ENCODE data around the gene ENOSF1. TPM values are rescaled to one million over a fixed set of nuclear protein-coding genes. Genes with fewer than 3 reads are reported as not detected.
A peak's percentile ranks its signal among the peaks of the same experiment; 100 is the strongest.

The ENOSF1 gene
- total and polyA plus RNA-seq, 2 donors (not counting 1 experiment from before 2014, with no cell fraction given), result 8.0 to 34.8 TPM

DNA sequence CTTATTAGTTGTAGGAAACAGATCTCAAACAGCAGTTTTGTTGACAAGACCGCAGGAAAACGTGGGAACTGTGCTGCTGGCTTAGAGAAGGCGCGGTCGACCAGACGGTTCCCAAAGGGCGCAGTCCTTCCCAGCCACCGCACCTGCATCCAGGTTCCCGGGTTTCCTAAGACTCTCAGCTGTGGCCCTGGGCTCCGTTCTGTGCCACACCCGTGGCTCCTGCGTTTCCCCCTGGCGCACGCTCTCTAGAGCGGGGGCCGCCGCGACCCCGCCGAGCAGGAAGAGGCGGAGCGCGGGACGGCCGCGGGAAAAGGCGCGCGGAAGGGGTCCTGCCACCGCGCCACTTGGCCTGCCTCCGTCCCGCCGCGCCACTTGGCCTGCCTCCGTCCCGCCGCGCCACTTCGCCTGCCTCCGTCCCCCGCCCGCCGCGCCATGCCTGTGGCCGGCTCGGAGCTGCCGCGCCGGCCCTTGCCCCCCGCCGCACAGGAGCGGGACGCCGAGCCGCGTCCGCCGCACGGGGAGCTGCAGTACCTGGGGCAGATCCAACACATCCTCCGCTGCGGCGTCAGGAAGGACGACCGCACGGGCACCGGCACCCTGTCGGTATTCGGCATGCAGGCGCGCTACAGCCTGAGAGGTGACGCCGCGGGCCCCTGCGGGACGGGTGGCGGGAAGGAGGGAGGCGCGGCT lies 55.0 kb downstream of the ENOSF1 start, which contains the start of gene TYMS:
Gene TYMS, plus strand, starts transcription at position 343 of the 690 bp plus-strand sequence. Its CDS starts 90 bp downstream, at position 433.
- ChIA-PET CTCF (no interaction called here), POLR2A (interaction anchor here (0.6 kb wide), 1 partner anchor 8 kb away, joined by 5 read pairs; no protein-coding TSS in a partner anchor)
- H3K27me3 ChIP-seq (replicated peaks in 1 of 4; ENCODE audit: control extremely low read depth in 1 of 4, control insufficient read depth in 3 of 4, insufficient read depth in 4 of 4, low read length in 3 of 4), result peaks cover 0 to 29% (median 2%) of the 10 kb centered on the region in 4 experiments
- no peaks in the 10 kb centered on the region for H3K9me3 Mint-ChIP-seq (ENCODE audit: insufficient read depth)
- H3K36me3 ChIP-seq (replicated peaks in 1 of 2; ENCODE audit: control extremely low read depth in 1 of 2, control insufficient read depth in 1 of 2, extremely low read depth in 1 of 2, insufficient read depth in 2 of 2, low read length in 1 of 2), result no peaks in the 10 kb centered on the region
- intact Hi-C loops (cut with micrococcal nuclease), result no loop called here
- no peaks in the 10 kb centered on the region for H3K79me2 ChIP-seq (ENCODE audit: control insufficient read depth, insufficient read depth, low read length)
- H3K4me1 Mint-ChIP-seq, result peaks cover 15% of the 10 kb centered on the region
- DNase-seq, result peak; percentile 46
- TF ChIP-seq, protein P1, sequence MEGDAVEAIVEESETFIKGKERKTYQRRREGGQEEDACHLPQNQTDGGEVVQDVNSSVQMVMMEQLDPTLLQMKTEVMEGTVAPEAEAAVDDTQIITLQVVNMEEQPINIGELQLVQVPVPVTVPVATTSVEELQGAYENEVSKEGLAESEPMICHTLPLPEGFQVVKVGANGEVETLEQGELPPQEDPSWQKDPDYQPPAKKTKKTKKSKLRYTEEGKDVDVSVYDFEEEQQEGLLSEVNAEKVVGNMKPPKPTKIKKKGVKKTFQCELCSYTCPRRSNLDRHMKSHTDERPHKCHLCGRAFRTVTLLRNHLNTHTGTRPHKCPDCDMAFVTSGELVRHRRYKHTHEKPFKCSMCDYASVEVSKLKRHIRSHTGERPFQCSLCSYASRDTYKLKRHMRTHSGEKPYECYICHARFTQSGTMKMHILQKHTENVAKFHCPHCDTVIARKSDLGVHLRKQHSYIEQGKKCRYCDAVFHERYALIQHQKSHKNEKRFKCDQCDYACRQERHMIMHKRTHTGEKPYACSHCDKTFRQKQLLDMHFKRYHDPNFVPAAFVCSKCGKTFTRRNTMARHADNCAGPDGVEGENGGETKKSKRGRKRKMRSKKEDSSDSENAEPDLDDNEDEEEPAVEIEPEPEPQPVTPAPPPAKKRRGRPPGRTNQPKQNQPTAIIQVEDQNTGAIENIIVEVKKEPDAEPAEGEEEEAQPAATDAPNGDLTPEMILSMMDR (IDR thresholded peaks at IDR 0.05), result no peak
- no peak for TF ChIP-seq EZH2 (IDR thresholded peaks at IDR 0.05; ENCODE audit: borderline replicate concordance, insufficient read depth, low read depth, low read length, poor library complexity, severe bottlenecking)
- H3K4me1 ChIP-seq (ENCODE audit: control insufficient read depth in 2 of 2, insufficient read depth in 2 of 2, low read length in 2 of 2), result peaks cover 4 to 13% of the 10 kb centered on the region in 2 donors
- under 1% methylated on average over 79 of the region's 79 CpGs for WGBS (ENCODE audit: insufficient coverage)
- no peaks in the 10 kb centered on the region for H4K20me1 ChIP-seq (ENCODE audit: control insufficient read depth, insufficient read depth, low read length, poor library complexity, severe bottlenecking)
- H2AFZ ChIP-seq (ENCODE audit: insufficient read depth, low read depth, low read length, poor library complexity, severe bottlenecking), result peak within 1 kb of the TSS; percentile 79
- peak within 1 kb of the TSS; percentile 68 for H3K9ac ChIP-seq (ENCODE audit: low read length)
- H3K9me3 ChIP-seq (ENCODE audit: control extremely low read depth in 1 of 3, control insufficient read depth in 2 of 3, insufficient read depth in 1 of 3, low read length in 2 of 3), result no peaks in the 10 kb centered on the region
- no peak within 1 kb of the TSS for H3K27ac Mint-ChIP-seq
- H3K4me2 ChIP-seq (replicated peaks; ENCODE audit: low read depth, low read length, poor library complexity, severe bottlenecking), result peak within 1 kb of the TSS; percentile 87
- H3K4me3 Mint-ChIP-seq, result peak within 1 kb of the TSS; percentile 85
- H3K27me3 Mint-ChIP-seq, result peaks cover 28% of the 10 kb centered on the region
- ATAC-seq (ENCODE audit: low read depth), result peak; percentile 51
- H3K27ac ChIP-seq (ENCODE audit: low read length in 2 of 2), result no peak within 1 kb of the TSS
- H3K4me3 ChIP-seq (ENCODE audit: control extremely low read depth in 1 of 5, extremely low read depth in 1 of 5, insufficient read depth in 1 of 5, low read depth in 2 of 5, low read length in 4 of 5), result peak within 1 kb of the TSS; percentile 1 to 73 (median 58)

DNA sequence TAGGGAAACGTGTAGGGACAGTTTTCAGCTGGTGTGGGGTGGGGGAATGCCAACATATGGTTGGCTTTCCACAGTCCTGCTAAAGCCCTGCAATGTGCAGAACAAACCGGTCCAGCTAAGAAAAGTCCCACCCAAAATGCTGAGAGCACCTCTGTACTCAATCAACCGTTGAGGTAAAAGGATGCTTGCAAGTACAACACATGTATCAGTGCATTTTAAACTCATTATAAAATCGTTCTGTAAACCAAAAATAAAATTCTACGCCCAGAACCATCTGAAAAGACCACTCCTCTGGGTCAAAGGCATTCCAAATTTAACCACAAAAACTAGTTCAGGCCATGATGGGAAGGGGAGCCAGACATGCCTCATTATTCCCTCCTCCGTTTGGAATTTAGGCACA lies 57.0 kb downstream of the ENOSF1 start:
- TF ChIP-seq, protein P1 (IDR thresholded peaks at IDR 0.05), result no peak
- TF ChIP-seq EZH2 (IDR thresholded peaks at IDR 0.05; ENCODE audit: borderline replicate concordance, insufficient read depth, low read depth, low read length, poor library complexity, severe bottlenecking), result no peak
- Histone ChIP-seq H3K27me3 (replicated peaks in 1 of 4; ENCODE audit: control extremely low read depth in 1 of 4, control insufficient read depth in 3 of 4, insufficient read depth in 4 of 4, low read length in 3 of 4) (peaks cover 0 to 27% (median 2%) of the 10 kb centered on the region in 4 experiments), H2AFZ (ENCODE audit: insufficient read depth, low read depth, low read length, poor library complexity, severe bottlenecking) (no peak overlapping the region), H3K4me1 (ENCODE audit: control insufficient read depth in 2 of 2, insufficient read depth in 2 of 2, low read length in 2 of 2) (peaks cover 5 to 16% of the 10 kb centered on the region in 2 donors), H3K79me2 (ENCODE audit: control insufficient read depth, insufficient read depth, low read length) (no peaks in the 10 kb centered on the region), H4K20me1 (ENCODE audit: control insufficient read depth, insufficient read depth, low read length, poor library complexity, severe bottlenecking) (no peaks in the 10 kb centered on the region), H3K9me3 (ENCODE audit: control extremely low read depth in 1 of 3, control insufficient read depth in 2 of 3, insufficient read depth in 1 of 3, low read length in 2 of 3) (no peaks in the 10 kb centered on the region), H3K36me3 (replicated peaks in 1 of 2; ENCODE audit: control extremely low read depth in 1 of 2, control insufficient read depth in 1 of 2, extremely low read depth in 1 of 2, insufficient read depth in 2 of 2, low read length in 1 of 2) (no peaks in the 10 kb centered on the region), H3K9ac (ENCODE audit: low read length) (no peak overlapping the region), H3K4me2 (replicated peaks; ENCODE audit: low read depth, low read length, poor library complexity, severe bottlenecking) (no peak overlapping the region), H3K27ac (ENCODE audit: low read length in 2 of 2) (no peak overlapping the region), H3K4me3 (ENCODE audit: control extremely low read depth in 1 of 5, extremely low read depth in 1 of 5, insufficient read depth in 1 of 5, low read depth in 2 of 5, low read length in 4 of 5) (no peak overlapping the region)
- ChIA-PET POLR2A (interaction anchor here (0.7 kb wide), 1 partner anchor 17 kb away, joined by 4 read pairs; no protein-coding TSS in a partner anchor), CTCF (no interaction called here)
- WGBS (ENCODE audit: insufficient coverage), result 97% methylated on average over 4 of the region's 6 CpGs
- intact Hi-C loops (cut with micrococcal nuclease), result no loop called here
- no peak for DNase-seq
- Mint-ChIP-seq H3K27ac (no peak overlapping the region), H3K4me1 (peaks cover 18% of the 10 kb centered on the region), H3K9me3 (ENCODE audit: insufficient read depth) (no peaks in the 10 kb centered on the region), H3K27me3 (peaks cover 28% of the 10 kb centered on the region), H3K4me3 (peak overlapping the region; percentile 14)
- no peak for ATAC-seq (ENCODE audit: low read depth)
